ENCODE data around the gene PTPRQ.

Gene PTPRQ

GRCh38 chr12:80559766-80560165 is 115.7 kb downstream of the PTPRQ start:
- no peak for DNase-seq

- peak in 3 of 4 experiments; percentile 4 to 45 (median 33) for DNase-seq
These were observed 121.2 kb downstream of the PTPRQ start for GRCh38 chr12:80565271-80565670.

GRCh38 chr12:80567401-80567800 is 123.4 kb downstream of the PTPRQ start:
- DNase-seq, result peak in 3 of 4 experiments; percentile 5 to 44 (median 40)

- DNase-seq, result no peak
These were observed 132.8 kb downstream of the PTPRQ start for GRCh38 chr12:80576641-80577418.

- no peak for DNase-seq
These were observed 136.2 kb downstream of the PTPRQ start for GRCh38 chr12:80580254-80580653.

- DNase-seq, result no peak
These were observed 137.7 kb downstream of the PTPRQ start for GRCh38 chr12:80581783-80582182.

GRCh38 chr12:80582431-80582830 is 138.4 kb downstream of the PTPRQ start:
- no peak for DNase-seq

- DNase-seq, result no peak
These were observed 145.0 kb downstream of the PTPRQ start for GRCh38 chr12:80589077-80589476.

GRCh38 chr12:80590085-80590484 is 146.1 kb downstream of the PTPRQ start:
- DNase-seq, result no peak

- DNase-seq, result no peak
These were observed 149.7 kb downstream of the PTPRQ start for GRCh38 chr12:80593766-80594165.

GRCh38 chr12:80596509-80596908 is 152.5 kb downstream of the PTPRQ start:
- DNase-seq, result no peak

- DNase-seq, result peak in 3 of 4 experiments; percentile 9 to 31 (median 11)
These were observed 154.1 kb downstream of the PTPRQ start for GRCh38 chr12:80598004-80598606.

GRCh38 chr12:80602455-80602854 is 158.4 kb downstream of the PTPRQ start:
- DNase-seq, result no peak

GRCh38 chr12:80607361-80608135 is 163.5 kb downstream of the PTPRQ start:
- no peak for DNase-seq

GRCh38 chr12:80617733-80618132 is 173.7 kb downstream of the PTPRQ start:
- DNase-seq, result no peak

GRCh38 chr12:80620281-80620680 is 176.2 kb downstream of the PTPRQ start:
- no peak for DNase-seq

GRCh38 chr12:80622271-80622670 is 178.2 kb downstream of the PTPRQ start:
- DNase-seq, result no peak

- DNase-seq, result no peak
These were observed 181.0 kb downstream of the PTPRQ start for GRCh38 chr12:80625051-80625450.

GRCh38 chr12:80625901-80626300 is 181.9 kb downstream of the PTPRQ start:
- DNase-seq, result no peak

GRCh38 chr12:80627782-80628181 is 183.7 kb downstream of the PTPRQ start:
- DNase-seq, result no peak

- DNase-seq, result peak in 3 of 4 experiments; percentile 1 to 16 (median 8)
These were observed 188.8 kb downstream of the PTPRQ start for GRCh38 chr12:80632835-80633234.

GRCh38 chr12:80634903-80635302 is 190.9 kb downstream of the PTPRQ start:
- DNase-seq, result no peak

- DNase-seq, result no peak
These were observed 192.8 kb downstream of the PTPRQ start for GRCh38 chr12:80636832-80637231.

Data from suppressor macrophage (primary cell).